Liver (tissue), 3 donors: ENCODE measurements around the gene SP9.

Experiments
- GABPA ChIP-seq, 2 donors: IDR thresholded peaks in 1 of 2; conservative IDR thresholded peaks in 1 of 2; 2 replicates each; pipeline ENCODE4 v1.6.1; 2016; ENCODE audit warnings: antibody characterized with exemption in 2 of 2, mild to moderate bottlenecking in 1 of 2, moderate library complexity in 1 of 2
- RAD21 ChIP-seq, 2 donors: IDR thresholded peaks; 2 replicates each; pipeline ENCODE4 v1.6.1; 2016; ENCODE audit warnings: antibody characterized with exemption in 2 of 2, mild to moderate bottlenecking in 2 of 2
- SP1 ChIP-seq: IDR thresholded peaks from 2 replicates; pipeline ENCODE4 v1.6.1; 2018; ENCODE audit warnings: antibody characterized with exemption, mild to moderate bottlenecking
- YY1 ChIP-seq: IDR thresholded peaks from 2 replicates; pipeline ENCODE4 v1.6.1; 2016; ENCODE audit warnings: antibody characterized with exemption, mild to moderate bottlenecking
- TF ChIP-seq, protein P1 (sequence below): fragments of 150-350 bp; IDR thresholded peaks from 2 replicates; pipeline ENCODE4 v1.5.1; 2017; ENCODE audit warnings: improper control_type of control experiment, low read depth, low read length; ENCODE audit not compliant: missing input control
- TF ChIP-seq, protein P2 (sequence below): IDR thresholded peaks from 2 replicates; pipeline ENCODE4 v1.6.1; 2016; ENCODE audit warnings: antibody characterized with exemption
- TF ChIP-seq, protein P3 (sequence below): IDR thresholded peaks from 2 replicates; pipeline ENCODE4 v1.6.1; 2016; ENCODE audit warnings: antibody characterized with exemption
- TF ChIP-seq, protein P4 (sequence below): IDR thresholded peaks from 2 replicates; pipeline ENCODE4 v1.6.1; 2016; ENCODE audit warnings: antibody characterized with exemption, mild to moderate bottlenecking
- donor health status: healthy.
- donor health status: healthy.

DNA sequence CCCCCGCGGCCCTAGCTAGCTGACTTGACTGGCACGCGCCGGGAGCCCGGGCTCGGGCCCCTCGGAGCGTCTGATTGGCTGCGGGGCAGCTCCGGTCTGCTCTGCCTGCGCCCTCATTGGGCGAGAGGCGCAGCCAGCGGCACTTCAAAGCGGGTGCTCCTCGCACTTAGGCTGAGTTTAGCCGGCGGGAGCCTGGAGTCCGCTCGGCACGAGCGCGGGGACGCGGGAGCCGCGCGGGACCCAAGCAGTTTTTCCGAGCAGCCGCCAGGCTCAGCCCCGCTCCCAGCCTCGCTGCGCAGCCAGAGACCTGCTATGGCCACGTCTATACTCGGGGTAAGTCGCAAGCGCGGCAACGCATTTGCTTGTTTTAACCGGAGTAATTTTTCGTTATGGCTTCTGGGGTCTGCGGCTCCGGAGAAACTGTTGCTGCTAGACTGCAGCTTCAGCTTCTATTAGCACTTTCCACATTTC, at the start of gene SP9:
- TF ChIP-seq, protein P1, sequence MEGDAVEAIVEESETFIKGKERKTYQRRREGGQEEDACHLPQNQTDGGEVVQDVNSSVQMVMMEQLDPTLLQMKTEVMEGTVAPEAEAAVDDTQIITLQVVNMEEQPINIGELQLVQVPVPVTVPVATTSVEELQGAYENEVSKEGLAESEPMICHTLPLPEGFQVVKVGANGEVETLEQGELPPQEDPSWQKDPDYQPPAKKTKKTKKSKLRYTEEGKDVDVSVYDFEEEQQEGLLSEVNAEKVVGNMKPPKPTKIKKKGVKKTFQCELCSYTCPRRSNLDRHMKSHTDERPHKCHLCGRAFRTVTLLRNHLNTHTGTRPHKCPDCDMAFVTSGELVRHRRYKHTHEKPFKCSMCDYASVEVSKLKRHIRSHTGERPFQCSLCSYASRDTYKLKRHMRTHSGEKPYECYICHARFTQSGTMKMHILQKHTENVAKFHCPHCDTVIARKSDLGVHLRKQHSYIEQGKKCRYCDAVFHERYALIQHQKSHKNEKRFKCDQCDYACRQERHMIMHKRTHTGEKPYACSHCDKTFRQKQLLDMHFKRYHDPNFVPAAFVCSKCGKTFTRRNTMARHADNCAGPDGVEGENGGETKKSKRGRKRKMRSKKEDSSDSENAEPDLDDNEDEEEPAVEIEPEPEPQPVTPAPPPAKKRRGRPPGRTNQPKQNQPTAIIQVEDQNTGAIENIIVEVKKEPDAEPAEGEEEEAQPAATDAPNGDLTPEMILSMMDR = no peak
- no peak for TF ChIP-seq RAD21 (IDR thresholded peaks at IDR 0.05)
- TF ChIP-seq, protein P2, sequence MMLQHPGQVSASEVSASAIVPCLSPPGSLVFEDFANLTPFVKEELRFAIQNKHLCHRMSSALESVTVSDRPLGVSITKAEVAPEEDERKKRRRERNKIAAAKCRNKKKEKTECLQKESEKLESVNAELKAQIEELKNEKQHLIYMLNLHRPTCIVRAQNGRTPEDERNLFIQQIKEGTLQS = no peak
- TF ChIP-seq, protein P3, sequence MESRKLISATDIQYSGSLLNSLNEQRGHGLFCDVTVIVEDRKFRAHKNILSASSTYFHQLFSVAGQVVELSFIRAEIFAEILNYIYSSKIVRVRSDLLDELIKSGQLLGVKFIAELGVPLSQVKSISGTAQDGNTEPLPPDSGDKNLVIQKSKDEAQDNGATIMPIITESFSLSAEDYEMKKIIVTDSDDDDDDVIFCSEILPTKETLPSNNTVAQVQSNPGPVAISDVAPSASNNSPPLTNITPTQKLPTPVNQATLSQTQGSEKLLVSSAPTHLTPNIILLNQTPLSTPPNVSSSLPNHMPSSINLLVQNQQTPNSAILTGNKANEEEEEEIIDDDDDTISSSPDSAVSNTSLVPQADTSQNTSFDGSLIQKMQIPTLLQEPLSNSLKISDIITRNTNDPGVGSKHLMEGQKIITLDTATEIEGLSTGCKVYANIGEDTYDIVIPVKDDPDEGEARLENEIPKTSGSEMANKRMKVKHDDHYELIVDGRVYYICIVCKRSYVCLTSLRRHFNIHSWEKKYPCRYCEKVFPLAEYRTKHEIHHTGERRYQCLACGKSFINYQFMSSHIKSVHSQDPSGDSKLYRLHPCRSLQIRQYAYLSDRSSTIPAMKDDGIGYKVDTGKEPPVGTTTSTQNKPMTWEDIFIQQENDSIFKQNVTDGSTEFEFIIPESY = no peak
- TF ChIP-seq SP1 = no peak
- TF ChIP-seq, protein P4, sequence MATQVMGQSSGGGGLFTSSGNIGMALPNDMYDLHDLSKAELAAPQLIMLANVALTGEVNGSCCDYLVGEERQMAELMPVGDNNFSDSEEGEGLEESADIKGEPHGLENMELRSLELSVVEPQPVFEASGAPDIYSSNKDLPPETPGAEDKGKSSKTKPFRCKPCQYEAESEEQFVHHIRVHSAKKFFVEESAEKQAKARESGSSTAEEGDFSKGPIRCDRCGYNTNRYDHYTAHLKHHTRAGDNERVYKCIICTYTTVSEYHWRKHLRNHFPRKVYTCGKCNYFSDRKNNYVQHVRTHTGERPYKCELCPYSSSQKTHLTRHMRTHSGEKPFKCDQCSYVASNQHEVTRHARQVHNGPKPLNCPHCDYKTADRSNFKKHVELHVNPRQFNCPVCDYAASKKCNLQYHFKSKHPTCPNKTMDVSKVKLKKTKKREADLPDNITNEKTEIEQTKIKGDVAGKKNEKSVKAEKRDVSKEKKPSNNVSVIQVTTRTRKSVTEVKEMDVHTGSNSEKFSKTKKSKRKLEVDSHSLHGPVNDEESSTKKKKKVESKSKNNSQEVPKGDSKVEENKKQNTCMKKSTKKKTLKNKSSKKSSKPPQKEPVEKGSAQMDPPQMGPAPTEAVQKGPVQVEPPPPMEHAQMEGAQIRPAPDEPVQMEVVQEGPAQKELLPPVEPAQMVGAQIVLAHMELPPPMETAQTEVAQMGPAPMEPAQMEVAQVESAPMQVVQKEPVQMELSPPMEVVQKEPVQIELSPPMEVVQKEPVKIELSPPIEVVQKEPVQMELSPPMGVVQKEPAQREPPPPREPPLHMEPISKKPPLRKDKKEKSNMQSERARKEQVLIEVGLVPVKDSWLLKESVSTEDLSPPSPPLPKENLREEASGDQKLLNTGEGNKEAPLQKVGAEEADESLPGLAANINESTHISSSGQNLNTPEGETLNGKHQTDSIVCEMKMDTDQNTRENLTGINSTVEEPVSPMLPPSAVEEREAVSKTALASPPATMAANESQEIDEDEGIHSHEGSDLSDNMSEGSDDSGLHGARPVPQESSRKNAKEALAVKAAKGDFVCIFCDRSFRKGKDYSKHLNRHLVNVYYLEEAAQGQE = no peak
- no peak for TF ChIP-seq YY1
- TF ChIP-seq GABPA (IDR thresholded peaks at IDR 0.05 in 1 of 2, conservative IDR thresholded peaks at IDR 0.05 in 1 of 2) = no peak
